Uterus (tissue), 4 donors: ENCODE measurements around the gene CHD9NB. TPM values are rescaled to one million over a fixed set of nuclear protein-coding genes. Genes with fewer than 3 reads are reported as not detected.

Experiments
- DNase-seq, 2 donors: peaks; one replicate each; pipeline ENCODE4 v3.0.0-alpha.2; 2019 to 2020
- H3K27ac ChIP-seq, 2 donors: fragments of 200-600 bp; sonication (generic); 1 replicate in 1 of 2; 2 replicates in 1 of 2; pipeline ENCODE4 v1.5.1; 2016 to 2018
- H3K27me3 ChIP-seq, 2 donors: fragments of 200-600 bp; sonication (generic); one replicate each; pipeline ENCODE4 v1.5.1; 2018 to 2019; ENCODE audit warnings: control low read depth in 1 of 2
- H3K36me3 ChIP-seq, 2 donors: fragments of 200-600 bp; sonication (generic); one replicate each; pipeline ENCODE4 v1.5.1; 2019; ENCODE audit warnings: control low read depth in 1 of 2
- H3K4me1 ChIP-seq, 2 donors: fragments of 200-600 bp; sonication (generic); one replicate each; pipeline ENCODE4 v1.5.1; 2018 to 2019; ENCODE audit warnings: control low read depth in 1 of 2
- H3K4me3 ChIP-seq, 2 donors: fragments of 200-600 bp; sonication (generic); 1 replicate in 1 of 2; 2 replicates in 1 of 2; pipeline ENCODE4 v1.5.1; 2018 to 2019; ENCODE audit warnings: mild to moderate bottlenecking in 1 of 2
- H3K9me3 ChIP-seq, 2 donors: fragments of 200-600 bp; sonication (generic); one replicate each; pipeline ENCODE4 v1.5.1; 2019; ENCODE audit warnings: control low read depth in 1 of 2
- CTCF ChIP-seq, 4 experiments: fragments of 200-600 bp in 2 of 4; fragments of 450-650 bp in 2 of 4; sonication (generic) in 2 of 4; IDR thresholded peaks; one replicate each; pipeline ENCODE4 v1.5.1; 2016 to 2019; ENCODE audit warnings: antibody characterized with exemption in 4 of 4, mild to moderate bottlenecking in 2 of 4, moderate library complexity in 1 of 4
- POLR2A ChIP-seq, 2 donors: fragments of 450-650 bp; IDR thresholded peaks; one replicate each; pipeline ENCODE4 v1.6.1; 2016; ENCODE audit warnings: antibody characterized with exemption in 2 of 2, mild to moderate bottlenecking in 1 of 2, moderate library complexity in 1 of 2
- intact Hi-C: fragments of 100-400 bp; cut with DNase I; formaldehyde crosslinking; loops from one replicate; pipeline ENCODE4 v1.15.1; 2023; ENCODE audit warnings: low total_unique reads
- total RNA-seq, 4 donors: library from RNA; depleted of rRNA in 3 of 4; stranded (reverse); fragments of >200 nt in 3 of 4; gene quantifications; one replicate each; pipeline versions ENCODE4 v1.1.0 to v1.2.4, GENCODE V29; 2014 to 2023
- donor health status: DM: yes; HTN: yes; CAD: no.

CHD9NB gene
- total RNA-seq, 4 donors from 2014 or later: 1.2 to 4.3 (median 4.1) TPM; not detected in 1

GRCh38 chr16:52997922-52998321 is 54.8 kb downstream of the CHD9NB start:
- Histone ChIP-seq H3K36me3 (no peaks in the 10 kb centered on the region), H3K9me3 (no peaks in the 10 kb centered on the region), H3K27ac (no peak overlapping the region), H3K4me3 (no peak overlapping the region), H3K27me3 (no peaks in the 10 kb centered on the region), H3K4me1 (no peaks in the 10 kb centered on the region)
- no peak for DNase-seq
- no peak for TF ChIP-seq POLR2A (IDR thresholded peaks at IDR 0.05)
- no peak for TF ChIP-seq CTCF (IDR thresholded peaks at IDR 0.05)
- intact Hi-C loops: no loop called here

GRCh38 chr16:52994942-52995341 is 57.8 kb downstream of the CHD9NB start:
- TF ChIP-seq POLR2A (IDR thresholded peaks at IDR 0.05) (no peak), CTCF (IDR thresholded peaks at IDR 0.05) (no peak)
- Histone ChIP-seq H3K27ac (no peak overlapping the region), H3K36me3 (no peaks in the 10 kb centered on the region), H3K4me3 (no peak overlapping the region), H3K4me1 (no peaks in the 10 kb centered on the region), H3K9me3 (no peaks in the 10 kb centered on the region), H3K27me3 (no peaks in the 10 kb centered on the region)
- intact Hi-C loops: no loop called here
- no peak for DNase-seq

GRCh38 chr16:52993179-52993578 is 59.5 kb downstream of the CHD9NB start:
- H3K27me3 ChIP-seq: no peaks in the 10 kb centered on the region
- TF ChIP-seq POLR2A (IDR thresholded peaks at IDR 0.05) (no peak), CTCF (IDR thresholded peaks at IDR 0.05) (no peak)
- no peaks in the 10 kb centered on the region for H3K36me3 ChIP-seq
- intact Hi-C loops: no loop called here
- DNase-seq: no peak
- H3K27ac ChIP-seq: no peak overlapping the region
- H3K4me1 ChIP-seq: no peaks in the 10 kb centered on the region
- no peaks in the 10 kb centered on the region for H3K9me3 ChIP-seq
- no peak overlapping the region for H3K4me3 ChIP-seq

GRCh38 chr16:52991572-52991971 is 61.1 kb downstream of the CHD9NB start:
- H3K4me1 ChIP-seq: no peaks in the 10 kb centered on the region
- no peak for DNase-seq
- no peaks in the 10 kb centered on the region for H3K36me3 ChIP-seq
- no peak for TF ChIP-seq CTCF (IDR thresholded peaks at IDR 0.05)
- TF ChIP-seq POLR2A (IDR thresholded peaks at IDR 0.05): no peak
- H3K27ac ChIP-seq: no peak overlapping the region
- no peaks in the 10 kb centered on the region for H3K27me3 ChIP-seq
- H3K4me3 ChIP-seq: no peak overlapping the region
- H3K9me3 ChIP-seq: no peaks in the 10 kb centered on the region
- intact Hi-C loops: no loop called here

Other genes starting within 250 kb of the CHD9NB start
- gene CHD9, start 2.1 kb upstream of the CHD9NB start, total RNA-seq: 100 to 1,000 TPM in 3 of 4 donors, 10 to 100 TPM in 1; 46.9 to 174 (median 133) TPM